LNCAP (cell line): ENCODE measurements around the gene GLDN.

ENCODE experiments used
- CTCF ChIP-seq: fragments of 450-650 bp; IDR thresholded peaks from 2 replicates; pipeline ENCODE4 v1.5.1; 2017; ENCODE audit warnings: mild to moderate bottlenecking

GLDN gene

GRCh38 chr15:51335087-51335486 is 6.4 kb upstream of the GLDN start:
- TF ChIP-seq CTCF = no peak

- TF ChIP-seq CTCF = no peak
These were observed 5.7 kb upstream of the GLDN start for GRCh38 chr15:51335538-51336410.

- no peak for TF ChIP-seq CTCF
These were observed 3.0 kb upstream of the GLDN start, which contains the start of gene CYP19A1 for GRCh38 chr15:51338496-51338895. TSS of gene CYP19A1 (minus strand) at chr15:51338596. CDS start at chr15:51242912, 95,684 bp downstream.

- no peak for TF ChIP-seq CTCF
These were observed 958 bp downstream of the GLDN start for GRCh38 chr15:51342227-51342999.

- no peak for TF ChIP-seq CTCF
These were observed 2.0 kb downstream of the GLDN start for GRCh38 chr15:51343466-51343865.

- TF ChIP-seq CTCF = no peak
These were observed 4.7 kb downstream of the GLDN start for GRCh38 chr15:51346136-51346535.

- TF ChIP-seq CTCF = no peak
These were observed 7.2 kb downstream of the GLDN start for GRCh38 chr15:51348688-51349087.
